HL-60 (cell line): ENCODE data around the gene GTPBP4.
A peak's percentile ranks its signal among the peaks of the same experiment; 100 is the strongest.

ENCODE experiments used
- DNase-seq, 2 experiments: peaks; one replicate each; pipeline ENCODE4 v3.0.0-alpha.2; 2010 to 2020; ENCODE audit warnings: low read depth in 1 of 2, low spot score in 1 of 2
- H3K27ac ChIP-seq: fragments of 250-450 bp; sonication (Bioruptor Pico); replicated peaks from 2 replicates; pipeline ENCODE4 v1.5.1; 2020; ENCODE audit warnings: mild to moderate bottlenecking, moderate library complexity
- H3K27me3 ChIP-seq: fragments of 250-450 bp; sonication (Bioruptor Pico); 2 replicates; pipeline ENCODE4 v1.5.1; 2021; ENCODE audit warnings: mild to moderate bottlenecking, moderate library complexity; ENCODE audit not compliant: insufficient read depth, poor library complexity, severe bottlenecking
- H3K4me3 ChIP-seq: replicated peaks from 2 replicates; pipeline ENCODE4 v1.5.1; 2011; ENCODE audit warnings: mild to moderate bottlenecking, control low read depth, low read length; ENCODE audit not compliant: insufficient read depth
- GABPA ChIP-seq: IDR thresholded peaks from 2 replicates; pipeline ENCODE4 v1.6.1; 2012; ENCODE audit warnings: low read depth
- POLR2AphosphoS5 ChIP-seq: IDR thresholded peaks from 2 replicates; pipeline ENCODE4 v1.6.1; 2012; ENCODE audit warnings: low read depth
- SPI1 ChIP-seq: IDR thresholded peaks from 2 replicates; pipeline ENCODE4 v1.6.1; 2012; ENCODE audit warnings: low read depth, mild to moderate bottlenecking, borderline replicate concordance
- TF ChIP-seq, protein P1 (sequence below): IDR thresholded peaks from one replicate; pipeline ENCODE4 v1.5.1; 2011; ENCODE audit warnings: low read length, control low read depth, inconsistent platforms; ENCODE audit not compliant: insufficient read depth
- TF ChIP-seq, protein P2 (sequence below): IDR thresholded peaks from 2 replicates; pipeline ENCODE4 v1.6.1; 2012; ENCODE audit warnings: low read depth; ENCODE audit not compliant: insufficient replicate concordance

Gene GTPBP4

GRCh38 chr10:1041514-1041913 lies 53.3 kb downstream of the GTPBP4 start:
- no peak for DNase-seq
- no peaks in the 10 kb centered on the region for H3K27me3 ChIP-seq
- TF ChIP-seq, protein P1, sequence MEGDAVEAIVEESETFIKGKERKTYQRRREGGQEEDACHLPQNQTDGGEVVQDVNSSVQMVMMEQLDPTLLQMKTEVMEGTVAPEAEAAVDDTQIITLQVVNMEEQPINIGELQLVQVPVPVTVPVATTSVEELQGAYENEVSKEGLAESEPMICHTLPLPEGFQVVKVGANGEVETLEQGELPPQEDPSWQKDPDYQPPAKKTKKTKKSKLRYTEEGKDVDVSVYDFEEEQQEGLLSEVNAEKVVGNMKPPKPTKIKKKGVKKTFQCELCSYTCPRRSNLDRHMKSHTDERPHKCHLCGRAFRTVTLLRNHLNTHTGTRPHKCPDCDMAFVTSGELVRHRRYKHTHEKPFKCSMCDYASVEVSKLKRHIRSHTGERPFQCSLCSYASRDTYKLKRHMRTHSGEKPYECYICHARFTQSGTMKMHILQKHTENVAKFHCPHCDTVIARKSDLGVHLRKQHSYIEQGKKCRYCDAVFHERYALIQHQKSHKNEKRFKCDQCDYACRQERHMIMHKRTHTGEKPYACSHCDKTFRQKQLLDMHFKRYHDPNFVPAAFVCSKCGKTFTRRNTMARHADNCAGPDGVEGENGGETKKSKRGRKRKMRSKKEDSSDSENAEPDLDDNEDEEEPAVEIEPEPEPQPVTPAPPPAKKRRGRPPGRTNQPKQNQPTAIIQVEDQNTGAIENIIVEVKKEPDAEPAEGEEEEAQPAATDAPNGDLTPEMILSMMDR = no peak
- TF ChIP-seq SPI1 = no peak
- no peak for TF ChIP-seq POLR2AphosphoS5
- TF ChIP-seq, protein P2, sequence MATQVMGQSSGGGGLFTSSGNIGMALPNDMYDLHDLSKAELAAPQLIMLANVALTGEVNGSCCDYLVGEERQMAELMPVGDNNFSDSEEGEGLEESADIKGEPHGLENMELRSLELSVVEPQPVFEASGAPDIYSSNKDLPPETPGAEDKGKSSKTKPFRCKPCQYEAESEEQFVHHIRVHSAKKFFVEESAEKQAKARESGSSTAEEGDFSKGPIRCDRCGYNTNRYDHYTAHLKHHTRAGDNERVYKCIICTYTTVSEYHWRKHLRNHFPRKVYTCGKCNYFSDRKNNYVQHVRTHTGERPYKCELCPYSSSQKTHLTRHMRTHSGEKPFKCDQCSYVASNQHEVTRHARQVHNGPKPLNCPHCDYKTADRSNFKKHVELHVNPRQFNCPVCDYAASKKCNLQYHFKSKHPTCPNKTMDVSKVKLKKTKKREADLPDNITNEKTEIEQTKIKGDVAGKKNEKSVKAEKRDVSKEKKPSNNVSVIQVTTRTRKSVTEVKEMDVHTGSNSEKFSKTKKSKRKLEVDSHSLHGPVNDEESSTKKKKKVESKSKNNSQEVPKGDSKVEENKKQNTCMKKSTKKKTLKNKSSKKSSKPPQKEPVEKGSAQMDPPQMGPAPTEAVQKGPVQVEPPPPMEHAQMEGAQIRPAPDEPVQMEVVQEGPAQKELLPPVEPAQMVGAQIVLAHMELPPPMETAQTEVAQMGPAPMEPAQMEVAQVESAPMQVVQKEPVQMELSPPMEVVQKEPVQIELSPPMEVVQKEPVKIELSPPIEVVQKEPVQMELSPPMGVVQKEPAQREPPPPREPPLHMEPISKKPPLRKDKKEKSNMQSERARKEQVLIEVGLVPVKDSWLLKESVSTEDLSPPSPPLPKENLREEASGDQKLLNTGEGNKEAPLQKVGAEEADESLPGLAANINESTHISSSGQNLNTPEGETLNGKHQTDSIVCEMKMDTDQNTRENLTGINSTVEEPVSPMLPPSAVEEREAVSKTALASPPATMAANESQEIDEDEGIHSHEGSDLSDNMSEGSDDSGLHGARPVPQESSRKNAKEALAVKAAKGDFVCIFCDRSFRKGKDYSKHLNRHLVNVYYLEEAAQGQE = no peak
- TF ChIP-seq GABPA = no peak
- no peak overlapping the region for H3K4me3 ChIP-seq
- no peak overlapping the region for H3K27ac ChIP-seq

- Histone ChIP-seq H3K27me3 (no peaks in the 10 kb centered on the region), H3K27ac (peak overlapping the region; percentile 76), H3K4me3 (0 out of 2 replicates have a peak overlapping the region, but pooled peaks have one; percentile 2)
- peak in 1 of 2 experiments; percentile 71 for DNase-seq
- 0 out of 2 replicates have a peak, but pooled peaks have one; percentile 28 for TF ChIP-seq POLR2AphosphoS5
- peak; percentile 43; the same call in 1 of the 2 replicates for TF ChIP-seq SPI1
- TF ChIP-seq GABPA = no peak
- TF ChIP-seq, protein P1 = no peak
- TF ChIP-seq, protein P2 = no peak
These were observed 55.3 kb downstream of the GTPBP4 start for GRCh38 chr10:1043532-1043995.

DNA sequence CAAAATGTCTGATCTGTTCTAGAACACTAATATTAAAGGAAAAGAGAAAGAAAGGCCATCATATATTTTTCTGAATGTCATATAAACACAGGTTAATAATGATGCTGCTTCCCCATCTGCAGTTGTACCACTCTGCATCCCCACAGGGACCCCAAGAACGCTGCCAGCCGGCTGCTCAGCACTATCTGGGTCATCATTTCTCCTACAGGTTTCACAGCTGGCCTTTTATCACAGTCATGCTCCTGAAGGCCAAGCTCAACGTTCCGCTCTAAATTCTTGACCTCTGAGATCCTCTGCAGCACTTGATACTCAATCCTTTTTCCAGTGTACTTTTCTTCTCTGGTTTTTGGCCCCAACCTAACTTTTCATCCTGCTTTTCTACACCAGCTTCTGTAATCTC lies 55.9 kb downstream of the GTPBP4 start:
- no peaks in the 10 kb centered on the region for H3K27me3 ChIP-seq
- TF ChIP-seq POLR2AphosphoS5 = no peak
- no peak for TF ChIP-seq SPI1
- TF ChIP-seq, protein P2 = no peak
- no peak for TF ChIP-seq GABPA
- TF ChIP-seq, protein P1 = no peak
- DNase-seq = no peak
- no peak overlapping the region for H3K4me3 ChIP-seq
- H3K27ac ChIP-seq = peak overlapping the region; percentile 76
